Measurements from ENCODE around the gene TRPM3.

DNA sequence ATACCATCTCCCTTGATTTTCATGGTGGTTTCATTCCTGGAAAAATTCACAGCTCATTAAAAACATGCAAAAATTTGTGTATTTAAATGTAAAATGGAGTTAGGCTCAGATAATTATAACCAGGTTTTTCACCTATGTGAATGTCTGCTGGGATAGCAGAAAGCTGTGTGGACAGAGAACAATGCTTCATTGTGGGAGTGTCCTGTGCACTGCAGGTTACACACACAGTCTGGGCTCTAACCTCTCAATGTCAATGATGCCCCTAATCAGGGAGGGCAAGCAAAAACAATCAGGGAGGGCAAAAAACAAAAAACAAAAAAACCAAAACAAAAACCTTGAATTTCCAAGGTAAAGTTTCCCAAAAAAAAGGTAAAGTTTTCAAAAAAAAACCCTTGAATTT, 548.1 kb downstream of the TRPM3 start:
- TF ChIP-seq, protein P1, sequence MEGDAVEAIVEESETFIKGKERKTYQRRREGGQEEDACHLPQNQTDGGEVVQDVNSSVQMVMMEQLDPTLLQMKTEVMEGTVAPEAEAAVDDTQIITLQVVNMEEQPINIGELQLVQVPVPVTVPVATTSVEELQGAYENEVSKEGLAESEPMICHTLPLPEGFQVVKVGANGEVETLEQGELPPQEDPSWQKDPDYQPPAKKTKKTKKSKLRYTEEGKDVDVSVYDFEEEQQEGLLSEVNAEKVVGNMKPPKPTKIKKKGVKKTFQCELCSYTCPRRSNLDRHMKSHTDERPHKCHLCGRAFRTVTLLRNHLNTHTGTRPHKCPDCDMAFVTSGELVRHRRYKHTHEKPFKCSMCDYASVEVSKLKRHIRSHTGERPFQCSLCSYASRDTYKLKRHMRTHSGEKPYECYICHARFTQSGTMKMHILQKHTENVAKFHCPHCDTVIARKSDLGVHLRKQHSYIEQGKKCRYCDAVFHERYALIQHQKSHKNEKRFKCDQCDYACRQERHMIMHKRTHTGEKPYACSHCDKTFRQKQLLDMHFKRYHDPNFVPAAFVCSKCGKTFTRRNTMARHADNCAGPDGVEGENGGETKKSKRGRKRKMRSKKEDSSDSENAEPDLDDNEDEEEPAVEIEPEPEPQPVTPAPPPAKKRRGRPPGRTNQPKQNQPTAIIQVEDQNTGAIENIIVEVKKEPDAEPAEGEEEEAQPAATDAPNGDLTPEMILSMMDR (conservative IDR thresholded peaks at IDR 0.05), result no peak
- no peak for TF ChIP-seq EZH2 (IDR thresholded peaks at IDR 0.05; ENCODE audit: low read depth)
